ENCODE data around the gene RERG. TPM values are rescaled to one million over a fixed set of nuclear protein-coding genes. Genes with fewer than 3 reads are reported as not detected.

RERG gene
- total and polyA plus RNA-seq, 2 of the 4 experiments (the other 2 are of a cell fraction): not detected

- H3K27ac ChIP-seq (ENCODE audit: insufficient read depth, low read length): no peak overlapping the region
- H2BK5ac ChIP-seq (ENCODE audit: low read depth, low read length, poor library complexity, severe bottlenecking): no peak overlapping the region
- CTCF ChIA-PET: no interaction called here
- no peak overlapping the region for H3K9ac ChIP-seq (ENCODE audit: low read depth, low read length)
- TF ChIP-seq CEBPB (IDR thresholded peaks at IDR 0.05; ENCODE audit: low read depth, low read length) (peak; percentile 74; the same call in 1 of the 2 replicates), ELK1 (IDR thresholded peaks at IDR 0.05; ENCODE audit: borderline replicate concordance, low read depth, low read length) (no peak), RCOR1 (IDR thresholded peaks at IDR 0.05; ENCODE audit: insufficient replicate concordance, low read length) (no peak), FOS (IDR thresholded peaks at IDR 0.05; ENCODE audit: low read depth, low read length) (no peak)
- H3K23ac ChIP-seq (ENCODE audit: low read depth, low read length): no peak overlapping the region
- H3K9me1 ChIP-seq (ENCODE audit: insufficient read depth, low read length): no peaks in the 10 kb centered on the region
- H3K27me3 ChIP-seq (ENCODE audit: control insufficient read depth, insufficient read depth, low read length): no peaks in the 10 kb centered on the region
- no peak overlapping the region for H3K56ac ChIP-seq (ENCODE audit: extremely low read depth, insufficient read depth, low read length)
- no peak overlapping the region for H2AK9ac ChIP-seq (replicated peaks; ENCODE audit: low read depth, low read length, poor library complexity)
- H3K4ac ChIP-seq (ENCODE audit: low read depth, low read length): no peak overlapping the region
- H2BK120ac ChIP-seq (ENCODE audit: low read depth, low read length): no peak overlapping the region
- no peaks in the 10 kb centered on the region for H3K79me1 ChIP-seq (ENCODE audit: low read depth in 1 of 2, low read length in 2 of 2)
- H3K4me2 ChIP-seq (ENCODE audit: low read depth, low read length): no peak overlapping the region
- no peak overlapping the region for H2AK5ac ChIP-seq (ENCODE audit: low read depth, low read length)
- DNase-seq (no peak), ATAC-seq (ENCODE audit: low read depth) (no peak)
- H3K4me3 ChIP-seq (ENCODE audit: insufficient read depth, low read depth, low read length): no peak overlapping the region
- H3K36me3 ChIP-seq (ENCODE audit: control insufficient read depth, insufficient read depth, low read length): no peaks in the 10 kb centered on the region
- H3K14ac ChIP-seq (replicated peaks; ENCODE audit: low read depth, low read length): no peak overlapping the region
- no peaks in the 10 kb centered on the region for H3K4me1 ChIP-seq (ENCODE audit: control insufficient read depth, insufficient read depth, low read length)
- in situ Hi-C loops (cut with MboI; ENCODE audit: low sequenced_read_pairs): no loop called here
- BruUV-seq (replicated peaks): no TSS peak
- H4K20me1 ChIP-seq (ENCODE audit: insufficient read depth, low read length): no peaks in the 10 kb centered on the region
- no peaks in the 10 kb centered on the region for H3K9me3 ChIP-seq (ENCODE audit: control insufficient read depth, insufficient read depth, low read length)
- intact Hi-C loops (cut with micrococcal nuclease): no loop called here
- no CpG with 5 or more reads among the region's 1 CpG for WGBS, 2 experiments (ENCODE audit: extremely low coverage in 2 of 2, insufficient read length in 1 of 2)
- no peak overlapping the region for H2BK15ac ChIP-seq (ENCODE audit: low read depth, low read length)
- no peak overlapping the region for H2AFZ ChIP-seq (replicated peaks; ENCODE audit: low read length, poor library complexity)
- dilution Hi-C loops (cut with HindIII; ENCODE audit: low sequenced_read_pairs, unreplicated experiment): no loop called here
- H2BK20ac ChIP-seq (ENCODE audit: low read depth, low read length): no peak overlapping the region
- no peak overlapping the region for H3K18ac ChIP-seq (ENCODE audit: low read depth, low read length)
- POLR2A ChIA-PET (ENCODE audit: unreplicated experiment): no interaction called here
- H4K5ac ChIP-seq (ENCODE audit: low read depth, low read length): no peak overlapping the region
- no peak overlapping the region for H4K8ac ChIP-seq (ENCODE audit: low read depth in 2 of 2, low read length in 2 of 2)
- no peak overlapping the region for H4K91ac ChIP-seq (ENCODE audit: insufficient read depth, low read depth, low read length)
Measured at GRCh38 chr12:15059123-15059522, 162.1 kb downstream of the RERG start.

Other genes with a start within 250 kb of the RERG start
- gene PDE6H, start 248.4 kb downstream of the RERG start, total RNA-seq (2012; rRNA removed): not detected in 2 replicates
- not detected in 2 replicates for gene PDE6H, start 248.4 kb downstream of the RERG start, polyA plus RNA-seq (2012; rRNA removed)
- under 0.01 and 0.18 TPM in 2 replicates for gene PTPRO, start 101.1 kb upstream of the RERG start, total RNA-seq (2012; rRNA removed)
- 0.03 TPM in 1 of 2 replicates, not detected in the other for gene PTPRO, start 101.1 kb upstream of the RERG start, polyA plus RNA-seq (2012; rRNA removed)

Measured in IMR-90 (cell line).